ENCODE data around the gene RGS6. TPM values are rescaled to one million over a fixed set of nuclear protein-coding genes. Genes with fewer than 3 reads are reported as not detected.

RGS6 gene
- total and polyA plus RNA-seq, 2 of the 4 experiments (the other 2 are of a cell fraction): not detected

GRCh38 chr14:72416892-72417291, 484.7 kb downstream of the RGS6 start:
- Histone ChIP-seq H3K4ac (ENCODE audit: low read depth, low read length) (no peak overlapping the region), H3K4me3 (ENCODE audit: insufficient read depth, low read depth, low read length) (no peak overlapping the region), H3K14ac (replicated peaks; ENCODE audit: low read depth, low read length) (no peak overlapping the region), H3K79me1 (ENCODE audit: low read depth in 1 of 2, low read length in 2 of 2) (no peaks in the 10 kb centered on the region), H3K36me3 (ENCODE audit: control insufficient read depth, insufficient read depth, low read length) (no peaks in the 10 kb centered on the region), H3K9me1 (ENCODE audit: insufficient read depth, low read length) (no peaks in the 10 kb centered on the region), H3K23ac (ENCODE audit: low read depth, low read length) (no peak overlapping the region), H2BK120ac (ENCODE audit: low read depth, low read length) (no peak overlapping the region), H3K4me2 (ENCODE audit: low read depth, low read length) (no peak overlapping the region), H3K56ac (ENCODE audit: extremely low read depth, insufficient read depth, low read length) (no peak overlapping the region), H3K18ac (ENCODE audit: low read depth, low read length) (no peak overlapping the region), H2BK20ac (ENCODE audit: low read depth, low read length) (no peak overlapping the region), H3K9me3 (ENCODE audit: control insufficient read depth, insufficient read depth, low read length) (no peaks in the 10 kb centered on the region), H4K20me1 (ENCODE audit: insufficient read depth, low read length) (no peaks in the 10 kb centered on the region), H2BK15ac (ENCODE audit: low read depth, low read length) (no peak overlapping the region), H2AK5ac (ENCODE audit: low read depth, low read length) (no peak overlapping the region), H4K8ac (ENCODE audit: low read depth in 2 of 2, low read length in 2 of 2) (no peak overlapping the region), H3K27me3 (ENCODE audit: control insufficient read depth, insufficient read depth, low read length) (peaks cover 5% of the 10 kb centered on the region), H3K27ac (ENCODE audit: insufficient read depth, low read length) (no peak overlapping the region), H2AFZ (replicated peaks; ENCODE audit: low read length, poor library complexity) (no peak overlapping the region), H2AK9ac (replicated peaks; ENCODE audit: low read depth, low read length, poor library complexity) (no peak overlapping the region), H4K91ac (ENCODE audit: insufficient read depth, low read depth, low read length) (no peak overlapping the region), H3K9ac (ENCODE audit: low read depth, low read length) (no peak overlapping the region), H2BK5ac (ENCODE audit: low read depth, low read length, poor library complexity, severe bottlenecking) (no peak overlapping the region), H4K5ac (ENCODE audit: low read depth, low read length) (no peak overlapping the region), H3K4me1 (ENCODE audit: control insufficient read depth, insufficient read depth, low read length) (no peaks in the 10 kb centered on the region)
- no TSS peak for BruUV-seq (replicated peaks)
- ChIA-PET POLR2A (ENCODE audit: unreplicated experiment) (no interaction called here), CTCF (interaction anchor here (0.6 kb wide), 1 partner anchor 730 kb away, joined by 6 read pairs; no protein-coding TSS in a partner anchor)
- ATAC-seq (ENCODE audit: low read depth) (no peak), DNase-seq (no peak)
- intact Hi-C loops (cut with micrococcal nuclease): no loop called here
- TF ChIP-seq RCOR1 (IDR thresholded peaks at IDR 0.05; ENCODE audit: insufficient replicate concordance, low read length) (no peak), ELK1 (IDR thresholded peaks at IDR 0.05; ENCODE audit: borderline replicate concordance, low read depth, low read length) (no peak)
- 40% methylated on average over 1 of the region's 7 CpGs; no CpG with 5 or more reads in 1 of the 2 experiments for WGBS, 2 experiments (ENCODE audit: extremely low coverage in 2 of 2, insufficient read length in 1 of 2)
- in situ Hi-C loops (cut with MboI; ENCODE audit: low sequenced_read_pairs): no loop called here
- dilution Hi-C loops (cut with HindIII; ENCODE audit: low sequenced_read_pairs, unreplicated experiment): no loop called here
